IMR-90 (cell line): Measurements from ENCODE around the gene CD7. TPM values are rescaled to one million over a fixed set of nuclear protein-coding genes. Genes with fewer than 3 reads are reported as not detected.

Source experiments
- ATAC-seq: fragments of 200-7000 bp; cut with Tn5 transposase; 2 replicates; pipeline ENCODE4 v1.9.1; 2020; ENCODE audit warnings: low read depth, mild to moderate bottlenecking, moderate library complexity
- BruUV-seq: library from RNA; stranded (reverse); fragments of 400-500 nt; replicated peaks from 2 replicates; lab custom pipeline; 2021; lab: Mats Ljungman, UMichigan
- CTCF ChIA-PET: fragments of 300-600 bp; formaldehyde crosslinking; extraction: SDS; loops from one replicate; lab custom pipeline; 2021; ENCODE audit warnings: antibody characterized with exemption; lab: Yijun Ruan, JAX
- POLR2A ChIA-PET: fragments of 300-600 bp; sonication (Branson Sonifier 250); formaldehyde crosslinking; loops from one replicate; lab custom pipeline; 2022; ENCODE audit warnings: antibody characterized with exemption; ENCODE audit not compliant: unreplicated experiment; lab: Charles Lee
- DNase-seq: peaks from one replicate; pipeline ENCODE4 v3.0.0; 2013
- H2AFZ ChIP-seq: replicated peaks from 2 replicates; pipeline ENCODE3; 2013; ENCODE audit warnings: low read length, mild to moderate bottlenecking; ENCODE audit not compliant: poor library complexity
- H2AK5ac ChIP-seq: 2 replicates; pipeline ENCODE4 v1.6.1; 2013; ENCODE audit warnings: low read depth, low read length, inconsistent platforms
- H2AK9ac ChIP-seq: replicated peaks from 2 replicates; pipeline ENCODE3; 2013; ENCODE audit warnings: mild to moderate bottlenecking, low read depth, low read length, moderate library complexity; ENCODE audit not compliant: poor library complexity
- H2BK120ac ChIP-seq: 2 replicates; pipeline ENCODE4 v1.6.1; 2013; ENCODE audit warnings: low read depth, low read length, inconsistent platforms
- H2BK15ac ChIP-seq: 3 replicates; pipeline ENCODE4 v1.6.1; 2013; ENCODE audit warnings: low read depth, low read length, inconsistent platforms
- H2BK20ac ChIP-seq: 2 replicates; pipeline ENCODE4 v1.6.1; 2013; ENCODE audit warnings: low read depth, mild to moderate bottlenecking, inconsistent platforms, low read length, moderate library complexity
- H2BK5ac ChIP-seq: 2 replicates; pipeline ENCODE4 v1.6.1; 2013; ENCODE audit warnings: mild to moderate bottlenecking, low read depth, low read length, inconsistent platforms; ENCODE audit not compliant: poor library complexity, severe bottlenecking
- H3K14ac ChIP-seq: replicated peaks from 2 replicates; pipeline ENCODE4 v1.6.1; 2013; ENCODE audit warnings: low read depth, low read length, inconsistent platforms
- H3K18ac ChIP-seq: 2 replicates; pipeline ENCODE4 v1.6.1; 2013; ENCODE audit warnings: low read depth, low read length, control low read depth
- H3K23ac ChIP-seq: 2 replicates; pipeline ENCODE4 v1.6.1; 2013; ENCODE audit warnings: low read depth, low read length, inconsistent platforms
- H3K27ac ChIP-seq: 2 replicates; pipeline ENCODE4 v1.5.1; 2013; ENCODE audit warnings: mild to moderate bottlenecking, control low read depth, low read length; ENCODE audit not compliant: insufficient read depth
- H3K27me3 ChIP-seq: 2 replicates; pipeline ENCODE4 v1.6.1; 2013; ENCODE audit warnings: low read length; ENCODE audit not compliant: control insufficient read depth, insufficient read depth
- H3K36me3 ChIP-seq: 2 replicates; pipeline ENCODE4 v1.6.1; 2013; ENCODE audit warnings: low read length, mixed read lengths; ENCODE audit not compliant: control insufficient read depth, insufficient read depth
- H3K4ac ChIP-seq: 2 replicates; pipeline ENCODE4 v1.6.1; 2013; ENCODE audit warnings: low read depth, low read length, inconsistent platforms
- H3K4me1 ChIP-seq: 2 replicates; pipeline ENCODE4 v1.6.1; 2013; ENCODE audit warnings: low read length, mixed read lengths; ENCODE audit not compliant: control insufficient read depth, insufficient read depth
- H3K4me2 ChIP-seq: 2 replicates; pipeline ENCODE4 v1.6.1; 2013; ENCODE audit warnings: low read depth, mild to moderate bottlenecking, control low read depth, low read length, moderate library complexity
- H3K4me3 ChIP-seq: 2 replicates; pipeline ENCODE4 v1.5.1; 2013; ENCODE audit warnings: low read depth, mild to moderate bottlenecking, control low read depth, low read length, moderate library complexity; ENCODE audit not compliant: insufficient read depth
- H3K56ac ChIP-seq: 2 replicates; pipeline ENCODE4 v1.6.1; 2013; ENCODE audit warnings: low read length, inconsistent platforms; ENCODE audit not compliant: insufficient read depth; ENCODE audit errors: extremely low read depth
- H3K79me1 ChIP-seq, 2 experiments: 2 replicates each; pipeline ENCODE4 v1.6.1; 2013; ENCODE audit warnings: low read length in 2 of 2, inconsistent platforms in 1 of 2, low read depth in 1 of 2
- H3K9ac ChIP-seq: 2 replicates; pipeline ENCODE4 v1.6.1; 2013; ENCODE audit warnings: low read depth, low read length, control low read depth
- H3K9me1 ChIP-seq: 2 replicates; pipeline ENCODE4 v1.6.1; 2013; ENCODE audit warnings: low read length, inconsistent platforms; ENCODE audit not compliant: insufficient read depth
- H3K9me3 ChIP-seq: 2 replicates; pipeline ENCODE4 v1.6.1; 2013; ENCODE audit warnings: low read length; ENCODE audit not compliant: control insufficient read depth, insufficient read depth
- H4K20me1 ChIP-seq: 2 replicates; pipeline ENCODE4 v1.6.1; 2013; ENCODE audit warnings: low read length, inconsistent platforms; ENCODE audit not compliant: insufficient read depth
- H4K5ac ChIP-seq: 2 replicates; pipeline ENCODE4 v1.6.1; 2013; ENCODE audit warnings: mild to moderate bottlenecking, low read depth, low read length, control low read depth
- H4K8ac ChIP-seq, 2 experiments: 2 replicates each; pipeline ENCODE4 v1.6.1; 2013; ENCODE audit warnings: low read depth in 2 of 2, low read length in 2 of 2, control low read depth in 1 of 2, inconsistent platforms in 1 of 2
- H4K91ac ChIP-seq: 2 replicates; pipeline ENCODE4 v1.6.1; 2013; ENCODE audit warnings: low read depth, low read length, inconsistent platforms; ENCODE audit not compliant: insufficient read depth
- BHLHE40 ChIP-seq: fragments of 150-350 bp; IDR thresholded peaks from 2 replicates; pipeline ENCODE4 v1.6.1; 2016; ENCODE audit warnings: mild to moderate bottlenecking, low read depth, low read length
- CEBPB ChIP-seq: IDR thresholded peaks from 2 replicates; pipeline ENCODE4 v1.6.1; 2012; ENCODE audit warnings: low read depth, low read length, improper control_type of control experiment
- MAZ ChIP-seq: IDR thresholded peaks from 2 replicates; pipeline ENCODE4 v1.6.1; 2012; ENCODE audit warnings: low read depth, mild to moderate bottlenecking, low read length, improper control_type of control experiment, moderate library complexity, borderline replicate concordance
- MXI1 ChIP-seq: IDR thresholded peaks from 2 replicates; pipeline ENCODE4 v1.6.1; 2012; ENCODE audit warnings: low read depth, mild to moderate bottlenecking, low read length, moderate library complexity, borderline replicate concordance
- RCOR1 ChIP-seq: IDR thresholded peaks from 2 replicates; pipeline ENCODE4 v1.6.1; 2012; ENCODE audit warnings: mild to moderate bottlenecking, low read length, improper control_type of control experiment; ENCODE audit not compliant: insufficient replicate concordance
- WGBS, 2 experiments: methylation state at CpG; one replicate each; pipeline versions ENCODE4 v1.1.5 to v1.1.7; 2013; ENCODE audit warnings: missing lambda C conversion rate in 2 of 2; ENCODE audit not compliant: insufficient read length in 1 of 2; ENCODE audit errors: extremely low coverage in 2 of 2; 5-methylcytosine and 5-hydroxymethylcytosine counted together
- dilution Hi-C: fragments of 300-500 bp; cut with HindIII; formaldehyde crosslinking; loops from one replicate; pipeline ENCODE4 v1.14.3; 2018; ENCODE audit warnings: low sequenced_read_pairs; ENCODE audit not compliant: unreplicated experiment
- in situ Hi-C: fragments of 300-500 bp; cut with MboI; formaldehyde crosslinking; loops from 3 replicates; pipeline ENCODE4 v1.14.3; 2019; ENCODE audit warnings: low sequenced_read_pairs, inconsistent platforms, mixed read lengths
- intact Hi-C: fragments of 100-400 bp; cut with micrococcal nuclease; formaldehyde crosslinking; loops from 2 replicates; pipeline ENCODE4 v1.10.0; 2022
- polyA plus RNA-seq, 3 experiments: library from polyadenylated mRNA; depleted of rRNA; stranded (reverse); fragments of >200 nt; gene quantifications; 2 replicates each; pipeline ENCODE4 v1.2.3, GENCODE V29; 2012; ENCODE audit warnings: low replicate concordance in 1 of 3
- total RNA-seq: library from RNA; depleted of rRNA; stranded (reverse); fragments of >200 nt; gene quantifications from 2 replicates; pipeline ENCODE4 v1.2.3, GENCODE V29; 2012

Gene CD7
- total and polyA plus RNA-seq, 2 of the 4 experiments (the other 2 are of a cell fraction): not detected

DNA sequence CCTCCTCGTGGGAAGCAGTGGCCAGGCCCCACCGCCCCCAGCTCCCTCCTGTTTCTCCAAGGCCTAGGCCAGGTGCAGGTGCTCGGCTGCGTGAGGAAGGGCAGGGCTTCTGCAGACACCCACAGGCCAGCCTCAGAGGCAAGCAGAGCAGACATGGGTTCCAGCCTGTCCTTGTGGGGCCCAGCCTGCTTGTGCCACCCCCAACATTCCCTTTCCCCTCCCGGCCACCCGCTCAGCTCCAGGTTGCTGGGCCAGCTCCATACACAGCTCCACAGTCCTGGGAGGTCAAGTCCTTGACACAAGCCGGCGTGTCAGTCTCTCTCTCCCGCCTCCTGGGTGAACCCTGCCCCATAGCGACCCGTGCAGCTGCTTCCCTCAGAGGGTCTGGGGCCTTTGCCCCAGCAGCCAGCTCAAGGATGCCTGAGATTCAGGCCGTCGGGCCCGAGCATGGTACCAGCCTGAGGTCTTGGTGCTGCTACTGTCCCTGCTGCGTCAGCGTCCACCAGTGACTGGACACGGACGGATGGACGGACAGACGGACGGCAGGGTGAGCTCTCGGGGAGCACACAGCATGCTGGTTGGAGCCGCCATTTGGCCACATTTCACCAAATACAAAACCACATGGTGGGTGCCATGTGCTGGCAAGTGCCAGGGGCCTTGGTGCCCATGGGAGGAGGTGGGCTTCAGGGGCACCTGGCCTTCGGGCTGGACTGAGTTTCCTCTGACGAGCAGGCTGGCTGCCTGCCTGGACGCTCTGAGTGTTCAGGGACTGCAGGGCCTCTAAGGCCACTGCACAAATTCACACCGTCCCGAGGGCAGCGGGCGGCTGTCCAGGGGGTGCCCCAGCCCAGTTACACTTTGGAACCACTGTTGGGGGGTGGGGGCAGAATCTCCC, 8.1 kb upstream of the CD7 start:
- 67% methylated on average over 7 of the region's 30 CpGs; no CpG with 5 or more reads in 1 of the 2 experiments for WGBS, 2 experiments
- Histone ChIP-seq H3K18ac (no peak overlapping the region), H2AK5ac (no peak overlapping the region), H3K4me2 (no peak overlapping the region), H3K56ac (no peak overlapping the region), H3K9ac (no peak overlapping the region), H2BK120ac (no peak overlapping the region), H3K4me1 (peaks cover 8% of the 10 kb centered on the region), H2AFZ (no peak overlapping the region), H2BK15ac (no peak overlapping the region), H3K36me3 (no peaks in the 10 kb centered on the region), H3K4me3 (no peak overlapping the region), H3K79me1 (no peaks in the 10 kb centered on the region), H4K8ac (no peak overlapping the region), H3K27me3 (peaks cover 12% of the 10 kb centered on the region), H2BK20ac (no peak overlapping the region), H3K4ac (no peak overlapping the region), H4K91ac (no peak overlapping the region), H3K9me1 (no peaks in the 10 kb centered on the region), H4K20me1 (no peaks in the 10 kb centered on the region), H3K14ac (no peak overlapping the region), H2BK5ac (no peak overlapping the region), H3K27ac (no peak overlapping the region), H2AK9ac (no peak overlapping the region), H3K9me3 (no peaks in the 10 kb centered on the region), H3K23ac (no peak overlapping the region), H4K5ac (no peak overlapping the region)
- ATAC-seq: no peak
- CTCF ChIA-PET: no interaction called here
- no peak for DNase-seq
- intact Hi-C loops: loop anchor here (10.0 kb wide), 1 partner anchor 291 kb away; the partner anchor contains the start of genes DCXR and RAC3
- POLR2A ChIA-PET: interaction anchor here (0.6 kb wide), 1 partner anchor 640 kb away, joined by 4 read pairs; no protein-coding TSS in a partner anchor
- in situ Hi-C loops: no loop called here
- no TSS peak for BruUV-seq
- dilution Hi-C loops: no loop called here
- no peak for TF ChIP-seq BHLHE40
- no peak for TF ChIP-seq CEBPB
- no peak for TF ChIP-seq MXI1
- TF ChIP-seq MAZ: no peak
- TF ChIP-seq RCOR1: no peak
